Activated T-helper 1 cell treated with Interleukin-2 at 50 U/mL for 16 hours (primary cell): ENCODE measurements around the gene WNK1.
"Not testable (repeated sequence)": the region's sequence is repeated elsewhere in the genome, so short reads cannot be mapped to it uniquely, and the experiment has no call there.

Experiments
- DNase-seq: peaks from one replicate; pipeline ENCODE4 v3.0.0-alpha.2; 2020; ENCODE audit warnings: low read depth

Gene WNK1

GRCh38 chr12:751999-752694 lies at the start of gene WNK1:
TSS of gene WNK1 (plus strand) at chr12:752579. CDS start at chr12:753566, 987 bp downstream.
- peak; percentile 97 for DNase-seq

- DNase-seq = no peak
Observed at GRCh38 chr12:704516-705242, 47.7 kb upstream of the WNK1 start.

GRCh38 chr12:708084-708483 lies 44.3 kb upstream of the WNK1 start:
- DNase-seq = not testable (repeated sequence)

DNA sequence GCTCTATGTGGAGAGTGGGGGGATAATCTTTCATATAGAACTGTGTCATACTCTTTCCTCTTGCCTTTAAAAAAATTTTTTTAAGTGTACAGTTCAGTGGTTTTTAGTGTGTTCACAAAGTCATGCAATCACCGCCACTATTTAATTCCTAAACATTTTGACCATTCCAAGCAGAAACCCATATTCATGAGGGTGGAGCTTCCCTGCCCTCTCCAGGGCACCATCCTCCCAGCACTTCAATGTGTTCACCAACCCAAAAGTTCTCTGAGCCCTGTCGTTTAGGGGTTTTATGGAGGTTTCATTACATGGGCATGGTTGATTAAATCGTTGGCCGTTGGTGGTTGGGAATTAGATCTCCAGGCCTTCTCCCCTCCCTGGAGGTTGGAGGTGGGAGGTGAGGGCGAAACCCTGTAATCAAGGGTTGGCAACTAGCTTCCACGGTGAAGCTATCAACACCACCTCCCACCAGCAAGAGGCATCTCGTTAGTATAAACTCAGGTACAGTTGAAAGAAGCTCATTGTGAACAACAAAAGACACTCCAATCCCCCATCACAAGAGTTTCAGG lies 42.8 kb upstream of the WNK1 start:
- DNase-seq = no peak

DNA sequence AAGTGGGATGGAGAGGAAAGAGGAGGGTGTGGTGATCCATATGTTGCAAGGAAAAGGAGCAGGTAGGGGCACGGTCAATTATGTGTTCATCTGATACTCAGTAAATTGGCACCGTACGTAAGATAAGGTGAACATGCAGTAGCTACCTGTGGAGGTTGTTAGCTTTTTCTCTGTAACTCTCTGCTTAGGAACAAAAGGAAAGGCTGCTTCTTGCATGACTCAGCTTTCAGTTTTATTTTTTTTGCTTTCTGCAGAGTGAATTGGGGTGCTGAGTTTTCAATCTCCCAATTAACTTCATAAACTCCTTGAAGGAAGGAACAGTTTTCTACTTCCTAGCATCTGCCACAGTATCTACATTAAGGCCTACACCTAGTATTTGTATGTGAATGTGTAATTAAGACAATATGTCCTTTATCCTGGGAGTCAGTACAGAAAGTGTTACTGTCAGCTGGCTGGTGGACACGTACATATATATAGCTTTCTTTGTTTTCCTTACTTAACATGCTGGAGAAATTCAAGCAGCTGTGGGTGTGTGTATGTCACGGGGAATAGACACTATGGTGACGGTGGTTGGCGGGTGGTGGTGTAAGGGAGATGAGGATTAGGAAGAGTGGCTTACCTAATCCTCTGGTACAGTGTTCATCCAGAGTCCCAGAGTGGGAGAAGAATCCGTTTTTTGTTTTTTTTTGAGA lies 40.1 kb upstream of the WNK1 start:
- no peak for DNase-seq

GRCh38 chr12:713281-713875 lies 39.0 kb upstream of the WNK1 start:
- DNase-seq = no peak

DNA sequence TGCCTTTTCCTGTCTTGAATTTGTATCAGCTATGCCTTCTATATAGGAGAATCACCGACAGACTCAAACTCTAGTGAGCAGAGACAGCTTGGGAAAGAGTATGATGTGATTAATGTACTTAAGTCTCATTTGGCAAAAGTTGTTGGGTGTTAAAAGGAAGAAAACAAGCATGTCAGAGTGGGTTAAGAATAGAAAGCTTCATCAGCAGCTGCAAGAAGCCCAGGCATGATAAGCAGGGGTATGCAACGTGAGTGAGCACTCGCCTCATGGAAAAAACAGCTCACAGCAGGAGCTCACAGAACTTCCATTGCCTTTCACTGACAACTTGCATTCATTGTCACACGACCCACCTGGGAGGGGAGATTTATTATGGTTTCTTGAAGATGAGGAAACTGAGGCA lies 35.9 kb upstream of the WNK1 start:
- DNase-seq = no peak

GRCh38 chr12:718756-719102 lies 33.6 kb upstream of the WNK1 start:
- DNase-seq = no peak

DNA sequence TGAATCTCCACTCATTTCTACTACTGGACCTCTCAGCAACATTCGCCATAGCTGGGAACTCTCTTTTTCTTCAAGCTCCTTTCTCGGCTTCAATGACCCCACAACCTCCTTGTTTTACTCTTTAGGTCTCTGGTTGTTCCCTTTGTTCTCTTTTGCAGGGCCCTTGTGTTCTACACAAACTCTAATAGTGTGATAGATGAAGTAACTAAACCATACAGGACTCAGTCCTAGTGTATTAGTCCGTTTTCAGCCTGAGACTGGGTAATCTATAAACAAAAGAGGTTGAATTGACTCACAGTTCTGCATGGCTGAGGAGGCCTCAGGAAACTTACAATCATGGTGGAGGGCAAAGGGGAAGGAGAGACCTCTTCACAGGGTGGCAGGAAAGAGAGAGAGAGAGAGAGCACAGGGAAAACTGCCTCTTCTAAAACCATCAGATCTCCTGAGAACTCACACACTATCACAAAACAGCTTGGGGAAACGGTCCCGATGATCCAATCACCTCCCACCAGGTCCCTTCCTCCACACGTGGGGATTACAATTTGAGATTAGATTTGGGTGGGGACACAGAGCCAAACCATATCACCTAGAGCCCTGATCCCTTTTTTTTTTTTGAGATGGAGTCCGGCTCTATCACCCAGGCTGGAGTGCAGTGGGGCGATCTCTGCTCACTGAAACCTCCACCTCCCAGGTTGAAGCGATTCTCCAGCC lies 32.0 kb upstream of the WNK1 start:
- DNase-seq = no peak

GRCh38 chr12:724194-724855 lies 28.1 kb upstream of the WNK1 start:
- no peak for DNase-seq

DNA sequence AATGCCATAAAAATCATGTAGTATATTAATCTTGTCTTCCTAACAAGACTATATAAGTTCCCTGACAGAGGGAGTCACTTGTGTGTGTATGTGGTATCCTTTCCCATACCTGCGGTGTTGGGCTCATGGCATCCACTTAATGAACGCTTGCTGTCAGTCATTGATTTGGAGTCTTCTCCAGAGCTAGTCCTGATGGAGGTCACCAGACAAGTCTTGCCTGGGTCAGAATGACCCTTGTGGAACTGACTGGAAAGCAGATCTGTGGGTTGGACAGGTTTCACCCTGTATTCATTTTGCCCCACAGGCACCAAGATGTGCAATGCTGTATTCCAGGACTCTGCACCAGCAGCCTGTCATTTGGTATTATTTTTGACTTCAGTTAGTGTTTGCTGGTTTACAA lies 27.3 kb upstream of the WNK1 start:
- DNase-seq = no peak

- no peak for DNase-seq
Observed at GRCh38 chr12:726281-727140, 25.9 kb upstream of the WNK1 start.

GRCh38 chr12:727321-727720 lies 25.1 kb upstream of the WNK1 start:
- DNase-seq = no peak

DNA sequence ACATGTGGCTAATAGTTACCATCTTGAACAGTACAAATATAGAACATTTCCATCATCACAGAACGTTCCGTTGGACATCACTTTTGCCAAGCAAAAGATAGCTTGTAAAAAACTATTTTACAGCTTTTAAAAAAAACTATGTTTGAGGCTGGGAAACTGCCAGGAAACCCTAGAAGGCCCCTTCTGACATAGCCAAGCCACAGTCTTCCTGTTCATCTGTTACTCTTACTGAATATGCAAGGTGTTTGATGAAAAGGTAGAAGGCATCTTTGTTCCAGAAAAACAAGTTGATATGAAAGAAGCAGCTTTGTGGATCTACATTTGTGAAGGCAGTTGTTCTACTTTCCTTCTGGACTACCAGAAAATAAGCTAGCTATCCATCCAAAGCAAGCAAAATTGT lies 23.6 kb upstream of the WNK1 start:
- no peak for DNase-seq

DNA sequence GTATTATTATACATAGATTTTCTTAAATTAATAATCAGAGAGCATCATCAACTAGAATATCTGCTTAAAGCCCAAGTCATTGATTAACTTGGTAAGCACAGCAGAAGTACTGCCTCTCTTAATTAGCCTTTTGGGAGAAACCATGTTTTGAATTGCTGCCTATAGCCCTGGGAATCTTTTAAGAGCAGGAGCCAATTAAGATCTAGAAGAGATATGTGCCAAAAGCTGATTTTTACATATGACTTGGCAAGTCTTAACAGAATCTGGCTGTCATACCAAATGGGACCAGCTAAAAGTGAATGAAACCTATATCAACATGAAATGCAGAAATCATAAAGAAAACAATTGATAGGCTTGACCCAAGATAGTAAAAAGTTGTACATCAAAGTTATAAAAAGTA lies 23.2 kb upstream of the WNK1 start:
- no peak for DNase-seq

DNA sequence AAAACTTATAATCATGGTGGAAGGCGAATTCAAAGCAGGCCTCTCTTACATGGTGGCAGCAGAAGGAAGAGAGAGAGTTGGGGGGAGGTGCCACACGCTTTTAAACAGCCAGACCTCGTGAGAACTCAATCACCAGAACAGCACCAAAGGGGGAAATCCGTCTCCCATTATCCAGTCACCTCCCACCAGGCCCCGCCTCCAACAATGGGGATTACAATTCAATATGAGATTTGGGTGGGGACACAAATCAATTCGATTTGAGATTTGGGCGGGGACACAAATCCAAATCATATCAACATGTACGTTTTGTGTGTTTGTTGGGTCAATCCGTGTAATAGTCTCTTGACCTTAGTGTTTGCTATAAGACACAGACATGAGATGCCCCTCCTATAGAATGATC lies 21.8 kb upstream of the WNK1 start:
- no peak for DNase-seq

GRCh38 chr12:737122-737739 lies 15.1 kb upstream of the WNK1 start:
- DNase-seq = no peak

GRCh38 chr12:738712-739111 lies 13.7 kb upstream of the WNK1 start:
- no peak for DNase-seq

GRCh38 chr12:739349-739748 lies 13.0 kb upstream of the WNK1 start:
- DNase-seq = no peak

- no peak for DNase-seq
Observed at GRCh38 chr12:740921-741320, 11.5 kb upstream of the WNK1 start.
